ENCODE measurements around the gene TMEM135. TPM values are rescaled to one million over a fixed set of nuclear protein-coding genes. Genes with fewer than 3 reads are reported as not detected.

TMEM135 gene
- total RNA-seq, 2 experiments from 2014 or later: 25.5 to 26.0 TPM

DNA sequence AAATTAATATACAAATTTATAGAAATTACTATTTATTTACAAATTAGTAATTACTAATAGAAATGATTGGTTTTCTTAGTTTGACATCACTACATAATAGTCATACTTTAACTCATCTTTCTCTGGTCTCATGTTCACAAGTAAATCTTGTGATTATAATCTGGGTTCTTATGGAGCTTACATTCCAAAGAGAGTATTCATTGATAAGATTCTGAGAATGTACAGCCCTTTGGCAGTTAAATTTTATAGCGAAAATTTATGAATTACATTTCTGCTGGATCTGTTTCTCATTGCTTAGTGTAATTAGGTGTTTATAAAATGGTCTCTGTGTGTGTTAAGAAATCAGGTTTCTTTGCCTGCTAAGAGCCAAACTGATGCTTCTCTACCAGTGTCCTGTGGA, 175.2 kb downstream of the TMEM135 start:
- H3K9me3 Mint-ChIP-seq (ENCODE audit: low read depth): no peaks in the 10 kb centered on the region

DNA sequence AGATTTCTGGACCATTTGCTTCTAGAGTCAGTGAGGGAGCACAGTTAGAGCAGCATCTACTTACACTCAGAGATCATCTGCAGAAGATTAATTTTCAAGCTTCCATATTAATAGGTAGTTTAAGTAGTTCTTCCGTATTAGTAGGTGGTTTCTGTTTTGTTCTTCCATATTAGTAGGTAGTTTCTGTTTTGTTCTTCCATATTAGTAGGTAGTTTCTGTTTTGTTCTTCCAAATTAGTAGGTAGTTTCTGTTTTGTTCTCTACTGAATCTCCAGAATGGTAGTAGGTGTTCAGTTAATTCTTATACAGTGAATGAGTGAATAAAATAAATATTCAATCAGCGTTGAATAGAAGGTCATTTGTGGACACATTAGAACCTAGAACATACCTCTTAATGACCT, 175.7 kb downstream of the TMEM135 start:
- Mint-ChIP-seq H3K27me3 (no peaks in the 10 kb centered on the region), H3K36me3 (ENCODE audit: low read depth) (peaks cover 3% of the 10 kb centered on the region), H3K9me3 (ENCODE audit: low read depth) (no peaks in the 10 kb centered on the region), H3K27ac (no peak overlapping the region), H3K4me3 (no peak overlapping the region), H3K4me1 (peaks cover 15% of the 10 kb centered on the region)
- POLR2A ChIA-PET: no interaction called here
- intact Hi-C loops (cut with DNase I, micrococcal nuclease): loop anchor here in 1 of 2 experiments (1.0 kb wide), 1 partner anchor 39 kb away; no protein-coding TSS in a partner anchor
- CTCF ChIA-PET: interaction anchor here (0.7 kb wide), 1 partner anchor 226 kb away, joined by 3 read pairs; no protein-coding TSS in a partner anchor
- no peak for DNase-seq
- ATAC-seq: peak; percentile 69

More for the DNA sequence above, 175.2 kb downstream of the TMEM135 start:
- Mint-ChIP-seq H3K4me3 (no peak overlapping the region), H3K4me1 (peaks cover 15% of the 10 kb centered on the region), H3K27me3 (no peaks in the 10 kb centered on the region), H3K27ac (no peak overlapping the region), H3K36me3 (ENCODE audit: low read depth) (peaks cover 3% of the 10 kb centered on the region)
- ChIA-PET CTCF (interaction anchor here (0.7 kb wide), 1 partner anchor 226 kb away, joined by 3 read pairs; no protein-coding TSS in a partner anchor), POLR2A (no interaction called here)
- DNase-seq (no peak), ATAC-seq (no peak)
- intact Hi-C loops (cut with DNase I, micrococcal nuclease): loop anchor here in 1 of 2 experiments (1.0 kb wide), 1 partner anchor 39 kb away; no protein-coding TSS in a partner anchor

DNA sequence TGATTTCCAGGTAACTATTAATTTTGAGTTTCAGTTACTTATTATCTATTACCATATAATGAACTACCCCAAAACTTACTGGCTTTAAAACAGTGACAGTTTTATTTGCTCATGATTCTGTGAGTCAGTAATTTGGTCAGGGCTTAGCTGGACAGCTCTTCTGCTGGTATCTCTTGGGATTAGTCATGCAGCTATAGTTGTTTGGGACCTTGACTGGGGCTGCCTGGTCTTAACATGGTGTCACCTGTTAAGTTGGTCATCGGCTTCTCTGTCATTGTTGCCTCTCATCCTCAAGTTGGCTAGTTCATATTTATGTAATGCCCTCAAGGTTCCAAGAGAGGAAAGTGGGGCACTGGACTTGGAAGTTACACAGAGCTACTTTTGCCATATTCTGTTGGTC, 177.5 kb downstream of the TMEM135 start:
- Mint-ChIP-seq H3K9me3 (ENCODE audit: low read depth) (no peaks in the 10 kb centered on the region), H3K27ac (no peak overlapping the region), H3K36me3 (ENCODE audit: low read depth) (peaks cover 3% of the 10 kb centered on the region), H3K4me1 (peaks cover 18% of the 10 kb centered on the region), H3K27me3 (no peaks in the 10 kb centered on the region), H3K4me3 (no peak overlapping the region)
- ATAC-seq (no peak), DNase-seq (no peak)
- POLR2A ChIA-PET: no interaction called here
- CTCF ChIA-PET: no interaction called here
- intact Hi-C loops (cut with DNase I, micrococcal nuclease): no loop called here

DNA sequence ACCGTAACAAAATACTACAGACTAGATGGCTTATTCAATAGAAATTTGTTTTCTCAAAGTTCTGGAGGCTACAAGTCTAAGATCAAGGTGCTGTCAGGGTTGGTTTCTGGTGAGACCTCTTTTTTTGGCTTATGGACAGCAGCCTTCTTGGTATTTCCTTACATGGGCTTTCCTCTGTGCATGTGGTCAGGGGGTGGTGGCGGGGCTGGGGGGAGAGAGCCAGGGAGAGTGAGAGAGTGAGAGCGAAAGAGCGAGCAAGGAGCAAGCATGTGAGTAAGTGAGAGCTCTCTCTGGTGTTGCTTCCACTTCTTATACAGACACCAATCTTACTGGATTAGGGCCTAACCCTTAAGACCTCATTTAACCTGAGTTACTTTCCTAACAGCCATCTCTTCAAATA, 181.5 kb downstream of the TMEM135 start:
- POLR2A ChIA-PET: no interaction called here
- Mint-ChIP-seq H3K9me3 (ENCODE audit: low read depth) (no peaks in the 10 kb centered on the region), H3K36me3 (ENCODE audit: low read depth) (no peaks in the 10 kb centered on the region), H3K4me3 (no peak overlapping the region), H3K27me3 (no peaks in the 10 kb centered on the region), H3K4me1 (peaks cover 5% of the 10 kb centered on the region), H3K27ac (no peak overlapping the region)
- ATAC-seq (no peak), DNase-seq (peak; percentile 13)
- CTCF ChIA-PET: no interaction called here
- intact Hi-C loops (cut with DNase I, micrococcal nuclease): no loop called here

DNA sequence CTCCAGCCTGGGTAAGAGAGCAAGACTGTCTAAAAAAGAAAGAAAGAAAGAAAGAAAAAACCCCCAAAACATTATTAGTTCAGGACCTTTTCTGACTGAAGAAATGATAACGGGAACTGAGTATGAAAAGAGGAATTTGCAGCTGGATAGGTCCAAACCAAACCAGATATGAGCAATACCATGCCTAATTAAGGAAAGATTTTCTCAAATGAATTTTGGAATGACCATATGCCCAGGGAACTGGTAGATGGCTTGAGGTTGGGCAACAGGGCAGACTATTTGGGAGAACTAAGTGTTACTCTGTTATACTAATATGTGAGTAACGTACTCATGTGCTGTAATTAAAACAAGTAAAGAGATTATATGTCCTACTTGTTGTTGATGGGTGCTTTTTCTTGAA, 186.1 kb downstream of the TMEM135 start:
- Mint-ChIP-seq H3K27ac (no peak overlapping the region), H3K4me3 (no peak overlapping the region), H3K36me3 (ENCODE audit: low read depth) (no peaks in the 10 kb centered on the region), H3K4me1 (peaks cover 4% of the 10 kb centered on the region), H3K9me3 (ENCODE audit: low read depth) (no peaks in the 10 kb centered on the region), H3K27me3 (no peaks in the 10 kb centered on the region)
- ATAC-seq (no peak), DNase-seq (no peak)
- POLR2A ChIA-PET: no interaction called here
- CTCF ChIA-PET: interaction anchor here (0.9 kb wide), 1 partner anchor 185 kb away, joined by 4 read pairs; no protein-coding TSS in a partner anchor
- intact Hi-C loops (cut with DNase I, micrococcal nuclease): no loop called here

DNA sequence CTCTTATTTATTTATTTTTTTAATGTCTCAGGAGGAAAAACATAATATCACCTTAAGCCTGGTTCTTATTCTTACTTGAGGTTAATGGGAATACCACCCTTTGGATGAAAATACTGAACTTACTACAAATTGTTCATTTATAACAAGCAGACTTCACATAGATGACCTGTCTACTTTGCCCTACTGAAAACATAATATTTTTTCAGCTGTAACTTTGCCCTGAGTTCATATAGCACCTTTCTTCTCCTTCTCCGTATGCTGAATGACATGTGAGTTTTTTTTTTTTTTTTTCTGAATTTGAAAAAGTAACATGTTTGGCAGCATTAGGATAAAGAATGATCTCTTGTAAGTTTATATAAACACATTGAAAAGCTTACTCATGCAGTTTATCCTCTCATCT, 186.8 kb downstream of the TMEM135 start:
- H3K9me3 Mint-ChIP-seq (ENCODE audit: low read depth): no peaks in the 10 kb centered on the region
- no peak overlapping the region for H3K4me3 Mint-ChIP-seq
- CTCF ChIA-PET: no interaction called here
- POLR2A ChIA-PET: no interaction called here
- ATAC-seq (no peak), DNase-seq (no peak)
- intact Hi-C loops (cut with DNase I, micrococcal nuclease): no loop called here
- no peaks in the 10 kb centered on the region for H3K36me3 Mint-ChIP-seq (ENCODE audit: low read depth)
- H3K27ac Mint-ChIP-seq: no peak overlapping the region
- H3K4me1 Mint-ChIP-seq: peaks cover under 1% of the 10 kb centered on the region
- no peaks in the 10 kb centered on the region for H3K27me3 Mint-ChIP-seq

DNA sequence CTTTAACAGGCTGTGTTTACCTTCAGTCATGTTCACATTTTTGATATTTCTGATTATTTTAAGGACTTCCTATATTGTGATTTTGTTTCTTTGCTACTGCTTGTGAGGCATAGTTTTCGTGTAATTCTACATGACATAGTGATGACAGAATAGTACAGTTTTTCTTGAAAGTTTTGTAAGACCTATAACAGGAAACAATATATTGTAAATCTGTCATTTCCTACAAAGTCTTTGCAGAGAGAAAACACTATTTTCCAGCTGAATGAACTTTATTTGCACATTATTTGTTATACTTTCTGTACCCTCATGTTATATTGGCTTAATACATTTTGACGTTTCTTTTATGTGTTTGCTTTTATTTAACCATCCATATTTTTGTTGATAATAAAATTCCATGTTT, 191.1 kb downstream of the TMEM135 start:
- H3K4me1 Mint-ChIP-seq: no peaks in the 10 kb centered on the region
- POLR2A ChIA-PET: no interaction called here
- H3K27me3 Mint-ChIP-seq: no peaks in the 10 kb centered on the region
- ATAC-seq: no peak
- peaks cover 15% of the 10 kb centered on the region for H3K36me3 Mint-ChIP-seq (ENCODE audit: low read depth)
- no peak for DNase-seq
- CTCF ChIA-PET: no interaction called here
- intact Hi-C loops (cut with DNase I, micrococcal nuclease): no loop called here
- H3K27ac Mint-ChIP-seq: no peak overlapping the region
- H3K9me3 Mint-ChIP-seq (ENCODE audit: low read depth): peaks cover 11% of the 10 kb centered on the region
- H3K4me3 Mint-ChIP-seq: no peak overlapping the region

DNA sequence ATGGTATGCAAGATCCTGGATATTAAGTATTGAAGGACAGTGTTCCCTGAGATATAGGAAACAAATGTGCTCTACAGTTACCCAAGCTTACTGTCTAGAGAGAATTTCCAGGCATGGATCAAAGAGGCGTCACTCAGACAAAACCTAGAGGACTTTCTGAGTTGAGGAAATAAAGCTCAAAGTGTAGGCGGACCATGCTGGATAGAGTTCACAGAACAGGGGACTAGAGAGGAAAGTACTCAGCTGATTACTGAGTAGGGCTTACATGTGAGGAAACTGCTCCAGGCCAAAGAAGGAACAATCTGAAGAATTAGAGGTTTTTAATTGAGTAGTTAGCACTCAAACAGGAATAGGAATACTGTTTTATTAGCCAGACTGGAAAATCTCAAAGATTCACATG, 193.3 kb downstream of the TMEM135 start:
- Mint-ChIP-seq H3K4me1 (no peaks in the 10 kb centered on the region), H3K27ac (no peak overlapping the region), H3K4me3 (no peak overlapping the region), H3K36me3 (ENCODE audit: low read depth) (peaks cover 15% of the 10 kb centered on the region), H3K9me3 (ENCODE audit: low read depth) (peaks cover 11% of the 10 kb centered on the region), H3K27me3 (no peaks in the 10 kb centered on the region)
- no peak for DNase-seq
- no peak for ATAC-seq
- POLR2A ChIA-PET: no interaction called here
- CTCF ChIA-PET: no interaction called here
- intact Hi-C loops (cut with DNase I, micrococcal nuclease): no loop called here

DNA sequence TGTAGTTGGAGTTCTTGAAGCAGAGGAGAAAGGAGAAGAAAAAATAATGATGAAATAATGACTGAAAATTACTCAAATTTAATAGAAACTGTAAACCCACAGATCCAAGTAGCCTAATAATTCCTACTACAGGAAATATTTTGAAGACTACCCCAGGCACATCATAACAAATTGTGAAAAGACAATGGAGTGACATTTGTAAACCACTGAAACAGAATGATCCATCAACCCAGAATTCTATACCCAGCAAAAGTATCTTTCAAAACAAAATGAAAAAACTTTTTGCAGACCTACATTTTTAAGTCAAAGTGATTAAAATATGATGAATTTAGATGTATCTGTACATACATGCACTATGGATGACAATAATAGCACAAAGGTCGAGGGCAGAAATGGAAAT, 194.6 kb downstream of the TMEM135 start:
- Mint-ChIP-seq H3K4me1 (no peaks in the 10 kb centered on the region), H3K36me3 (ENCODE audit: low read depth) (peaks cover 18% of the 10 kb centered on the region), H3K27ac (no peak overlapping the region), H3K9me3 (ENCODE audit: low read depth) (peaks cover 11% of the 10 kb centered on the region), H3K27me3 (no peaks in the 10 kb centered on the region), H3K4me3 (no peak overlapping the region)
- intact Hi-C loops (cut with DNase I, micrococcal nuclease): no loop called here
- POLR2A ChIA-PET: no interaction called here
- ATAC-seq (no peak), DNase-seq (no peak)
- CTCF ChIA-PET: interaction anchor here (1.2 kb wide), 1 partner anchor 19 kb away, joined by 3 read pairs; no protein-coding TSS in a partner anchor

DNA sequence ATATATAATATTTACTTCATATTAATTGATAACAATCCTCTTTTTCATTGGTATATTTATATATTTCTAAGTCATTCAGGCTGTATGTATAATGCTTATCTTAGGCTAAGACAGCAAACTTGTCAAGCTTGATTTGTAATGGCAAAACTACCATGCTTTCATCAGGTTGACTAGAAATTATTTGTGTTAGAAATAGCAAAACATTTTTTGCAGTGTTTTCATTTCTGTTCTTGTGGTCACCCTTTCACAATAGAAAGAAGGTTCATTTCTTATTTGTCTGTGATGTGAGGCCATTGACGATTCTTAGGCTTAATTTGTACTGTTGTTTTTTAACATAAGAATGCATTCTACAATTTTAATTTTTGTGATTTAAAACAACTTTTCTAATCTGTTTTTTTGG, 197.6 kb downstream of the TMEM135 start:
- ATAC-seq: no peak
- peaks cover 18% of the 10 kb centered on the region for H3K36me3 Mint-ChIP-seq (ENCODE audit: low read depth)
- POLR2A ChIA-PET: no interaction called here
- no peak for DNase-seq
- peaks cover 9% of the 10 kb centered on the region for H3K9me3 Mint-ChIP-seq (ENCODE audit: low read depth)
- H3K27ac Mint-ChIP-seq: no peak overlapping the region
- CTCF ChIA-PET: no interaction called here
- H3K4me1 Mint-ChIP-seq: no peaks in the 10 kb centered on the region
- H3K27me3 Mint-ChIP-seq: no peaks in the 10 kb centered on the region
- no peak overlapping the region for H3K4me3 Mint-ChIP-seq
- intact Hi-C loops (cut with DNase I, micrococcal nuclease): no loop called here

DNA sequence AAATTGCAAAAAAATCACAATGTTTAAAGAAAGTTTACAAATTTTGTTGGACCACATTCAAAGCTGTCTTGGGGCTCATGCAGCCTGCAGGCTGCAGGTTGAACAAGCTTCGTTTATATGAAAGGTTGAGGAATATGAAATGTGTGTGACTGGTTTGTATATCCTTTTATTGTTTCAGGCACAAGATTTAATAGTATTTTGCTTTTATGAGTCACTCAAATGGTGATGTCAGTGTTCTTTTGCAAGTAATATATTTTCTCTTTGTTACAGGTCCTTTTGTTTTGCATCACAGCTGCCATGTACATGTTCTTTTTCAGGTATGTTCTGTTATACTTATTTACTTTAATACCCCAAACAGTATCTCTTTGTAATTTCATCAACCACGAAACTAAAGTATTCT, 198.6 kb downstream of the TMEM135 start:
- intact Hi-C loops (cut with DNase I, micrococcal nuclease): no loop called here
- Mint-ChIP-seq H3K27ac (no peak overlapping the region), H3K27me3 (no peaks in the 10 kb centered on the region), H3K4me1 (no peaks in the 10 kb centered on the region), H3K9me3 (ENCODE audit: low read depth) (peaks cover 7% of the 10 kb centered on the region), H3K36me3 (ENCODE audit: low read depth) (peaks cover 13% of the 10 kb centered on the region), H3K4me3 (no peak overlapping the region)
- ChIA-PET POLR2A (no interaction called here), CTCF (no interaction called here)
- DNase-seq (no peak), ATAC-seq (no peak)

DNA sequence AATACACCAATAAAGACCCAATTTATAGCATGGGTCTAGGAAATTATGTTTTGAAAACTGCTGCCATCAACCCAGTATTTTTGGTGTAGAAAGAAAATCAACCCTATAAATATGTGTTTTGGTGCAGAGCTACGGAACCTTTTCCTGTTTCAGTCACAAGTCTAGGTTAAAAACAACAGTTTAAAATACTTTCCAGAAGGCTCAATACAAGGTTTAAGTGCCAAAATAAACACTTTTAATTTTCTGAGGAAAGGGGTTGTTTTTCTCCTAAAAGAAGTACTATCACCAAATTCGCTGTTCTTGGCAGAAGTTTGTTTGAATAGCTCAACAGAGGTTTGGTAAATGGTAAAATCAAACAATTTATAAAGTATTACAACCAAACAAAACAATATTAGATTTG, 201.3 kb downstream of the TMEM135 start:
- Mint-ChIP-seq H3K4me3 (no peak overlapping the region), H3K27me3 (no peaks in the 10 kb centered on the region), H3K36me3 (ENCODE audit: low read depth) (peaks cover 6% of the 10 kb centered on the region), H3K27ac (no peak overlapping the region), H3K4me1 (no peaks in the 10 kb centered on the region), H3K9me3 (ENCODE audit: low read depth) (no peaks in the 10 kb centered on the region)
- DNase-seq (no peak), ATAC-seq (no peak)
- ChIA-PET CTCF (interaction anchor here (0.6 kb wide), 1 partner anchor 9 kb away, joined by 3 read pairs; no protein-coding TSS in a partner anchor), POLR2A (no interaction called here)
- intact Hi-C loops (cut with DNase I, micrococcal nuclease): no loop called here

DNA sequence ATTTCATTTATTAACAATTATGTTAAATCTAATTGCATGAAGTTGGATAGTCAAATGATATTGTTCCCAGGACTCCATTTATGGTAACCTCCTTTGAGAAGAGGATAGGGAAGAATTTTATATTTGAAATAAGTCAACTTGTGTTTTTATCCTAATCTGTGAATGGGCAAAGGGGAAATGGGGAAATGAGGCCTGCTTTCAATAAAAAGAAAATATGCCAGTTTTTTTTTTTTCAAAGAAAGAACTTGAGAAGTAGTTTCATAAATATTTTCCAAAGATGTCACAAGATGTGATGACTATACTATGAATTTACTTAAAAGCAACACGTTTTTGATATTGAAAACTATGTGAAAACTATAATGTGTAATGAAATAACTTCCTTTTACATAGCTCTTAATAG, 201.8 kb downstream of the TMEM135 start:
- Mint-ChIP-seq H3K36me3 (ENCODE audit: low read depth) (peaks cover 6% of the 10 kb centered on the region), H3K27ac (no peak overlapping the region), H3K4me3 (no peak overlapping the region), H3K9me3 (ENCODE audit: low read depth) (no peaks in the 10 kb centered on the region), H3K27me3 (no peaks in the 10 kb centered on the region), H3K4me1 (no peaks in the 10 kb centered on the region)
- CTCF ChIA-PET: interaction anchor here (0.6 to 0.9 kb wide), 2 partner anchors 9 to 842 kb away, joined by 3 read pairs; no protein-coding TSS in a partner anchor
- no peak for DNase-seq
- ATAC-seq: no peak
- POLR2A ChIA-PET: no interaction called here
- intact Hi-C loops (cut with DNase I, micrococcal nuclease): no loop called here
